ENCODE data around the gene GPRC5C. TPM values are rescaled to one million over a fixed set of nuclear protein-coding genes. Genes with fewer than 3 reads are reported as not detected.

The GPRC5C gene
- total RNA-seq, 1 donor from 2014 or later = 93.3 TPM

DNA sequence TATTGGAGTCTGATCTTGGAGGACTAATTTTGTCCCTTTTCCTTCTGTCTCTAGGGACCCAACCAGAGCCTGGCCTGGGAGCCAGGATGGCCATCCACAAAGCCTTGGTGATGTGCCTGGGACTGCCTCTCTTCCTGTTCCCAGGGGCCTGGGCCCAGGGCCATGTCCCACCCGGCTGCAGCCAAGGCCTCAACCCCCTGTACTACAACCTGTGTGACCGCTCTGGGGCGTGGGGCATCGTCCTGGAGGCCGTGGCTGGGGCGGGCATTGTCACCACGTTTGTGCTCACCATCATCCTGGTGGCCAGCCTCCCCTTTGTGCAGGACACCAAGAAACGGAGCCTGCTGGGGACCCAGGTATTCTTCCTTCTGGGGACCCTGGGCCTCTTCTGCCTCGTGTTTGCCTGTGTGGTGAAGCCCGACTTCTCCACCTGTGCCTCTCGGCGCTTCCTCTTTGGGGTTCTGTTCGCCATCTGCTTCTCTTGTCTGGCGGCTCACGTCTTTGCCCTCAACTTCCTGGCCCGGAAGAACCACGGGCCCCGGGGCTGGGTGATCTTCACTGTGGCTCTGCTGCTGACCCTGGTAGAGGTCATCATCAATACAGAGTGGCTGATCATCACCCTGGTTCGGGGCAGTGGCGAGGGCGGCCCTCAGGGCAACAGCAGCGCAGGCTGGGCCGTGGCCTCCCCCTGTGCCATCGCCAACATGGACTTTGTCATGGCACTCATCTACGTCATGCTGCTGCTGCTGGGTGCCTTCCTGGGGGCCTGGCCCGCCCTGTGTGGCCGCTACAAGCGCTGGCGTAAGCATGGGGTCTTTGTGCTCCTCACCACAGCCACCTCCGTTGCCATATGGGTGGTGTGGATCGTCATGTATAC, 8.0 kb downstream of the GPRC5C start:
- H3K27me3 Mint-ChIP-seq (ENCODE audit: unreplicated experiment) = peaks cover 4% of the 10 kb centered on the region
- H3K27ac Mint-ChIP-seq (ENCODE audit: unreplicated experiment) = no peak overlapping the region
- no peak for DNase-seq
- H3K36me3 Mint-ChIP-seq (ENCODE audit: unreplicated experiment) = no peaks in the 10 kb centered on the region
- TF ChIP-seq, protein P1, sequence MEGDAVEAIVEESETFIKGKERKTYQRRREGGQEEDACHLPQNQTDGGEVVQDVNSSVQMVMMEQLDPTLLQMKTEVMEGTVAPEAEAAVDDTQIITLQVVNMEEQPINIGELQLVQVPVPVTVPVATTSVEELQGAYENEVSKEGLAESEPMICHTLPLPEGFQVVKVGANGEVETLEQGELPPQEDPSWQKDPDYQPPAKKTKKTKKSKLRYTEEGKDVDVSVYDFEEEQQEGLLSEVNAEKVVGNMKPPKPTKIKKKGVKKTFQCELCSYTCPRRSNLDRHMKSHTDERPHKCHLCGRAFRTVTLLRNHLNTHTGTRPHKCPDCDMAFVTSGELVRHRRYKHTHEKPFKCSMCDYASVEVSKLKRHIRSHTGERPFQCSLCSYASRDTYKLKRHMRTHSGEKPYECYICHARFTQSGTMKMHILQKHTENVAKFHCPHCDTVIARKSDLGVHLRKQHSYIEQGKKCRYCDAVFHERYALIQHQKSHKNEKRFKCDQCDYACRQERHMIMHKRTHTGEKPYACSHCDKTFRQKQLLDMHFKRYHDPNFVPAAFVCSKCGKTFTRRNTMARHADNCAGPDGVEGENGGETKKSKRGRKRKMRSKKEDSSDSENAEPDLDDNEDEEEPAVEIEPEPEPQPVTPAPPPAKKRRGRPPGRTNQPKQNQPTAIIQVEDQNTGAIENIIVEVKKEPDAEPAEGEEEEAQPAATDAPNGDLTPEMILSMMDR (IDR thresholded peaks at IDR 0.05; ENCODE audit: partially characterized antibody, unreplicated experiment) = no peak
- H3K4me3 Mint-ChIP-seq (ENCODE audit: unreplicated experiment) = no peak overlapping the region
- peaks cover 22% of the 10 kb centered on the region for H3K4me1 Mint-ChIP-seq (ENCODE audit: low read depth, unreplicated experiment)
- peaks cover 2% of the 10 kb centered on the region for H3K9me3 Mint-ChIP-seq (ENCODE audit: unreplicated experiment)

DNA sequence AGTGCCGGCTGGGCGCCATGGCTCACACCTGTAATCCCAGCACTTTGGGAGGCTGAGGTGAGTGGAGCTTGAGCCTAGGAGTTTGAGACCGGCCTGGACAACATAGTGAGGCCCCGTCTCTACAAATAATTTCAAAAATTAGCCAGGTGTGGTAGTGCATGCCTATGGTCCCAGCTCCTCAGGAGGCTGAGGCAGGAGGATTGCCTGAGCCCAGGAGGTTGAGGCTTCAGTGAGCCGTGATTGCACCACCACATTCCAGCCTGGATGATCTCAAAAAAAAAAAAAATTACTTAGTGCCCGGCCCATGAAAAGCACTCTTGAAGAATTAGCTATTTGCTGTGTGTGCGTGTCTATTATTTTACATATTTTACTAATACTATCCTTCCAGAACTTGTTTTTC, 9.6 kb downstream of the GPRC5C start:
- peaks cover 14% of the 10 kb centered on the region for H3K4me1 Mint-ChIP-seq (ENCODE audit: low read depth, unreplicated experiment)
- peaks cover 2% of the 10 kb centered on the region for H3K9me3 Mint-ChIP-seq (ENCODE audit: unreplicated experiment)
- no peak overlapping the region for H3K27ac Mint-ChIP-seq (ENCODE audit: unreplicated experiment)
- peaks cover 5% of the 10 kb centered on the region for H3K27me3 Mint-ChIP-seq (ENCODE audit: unreplicated experiment)
- H3K4me3 Mint-ChIP-seq (ENCODE audit: unreplicated experiment) = no peak overlapping the region
- H3K36me3 Mint-ChIP-seq (ENCODE audit: unreplicated experiment) = no peaks in the 10 kb centered on the region
- TF ChIP-seq, protein P1 (IDR thresholded peaks at IDR 0.05; ENCODE audit: partially characterized antibody, unreplicated experiment) = no peak
- no peak for DNase-seq

DNA sequence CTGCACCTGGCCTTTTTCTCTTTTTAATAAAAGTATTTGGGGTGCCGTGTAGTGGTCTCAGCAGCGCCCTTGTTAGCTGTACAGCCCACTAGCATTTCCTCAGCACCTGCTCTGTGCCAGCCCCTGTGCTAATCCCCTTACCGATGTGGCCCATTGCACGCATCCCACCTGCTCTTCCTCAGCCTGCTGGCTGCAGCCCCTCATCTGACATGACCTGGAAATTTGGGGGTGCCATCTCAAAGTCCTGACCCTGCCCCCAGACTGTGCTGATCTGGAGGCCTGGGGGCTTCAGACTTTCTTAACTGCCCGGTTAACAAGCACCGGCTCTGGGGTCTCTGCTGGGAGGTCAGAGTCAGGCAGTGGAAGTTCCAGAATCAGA, 10.4 kb downstream of the GPRC5C start:
- Mint-ChIP-seq H3K4me1 (ENCODE audit: low read depth, unreplicated experiment) (peaks cover 11% of the 10 kb centered on the region), H3K4me3 (ENCODE audit: unreplicated experiment) (no peak overlapping the region), H3K27ac (ENCODE audit: unreplicated experiment) (peak overlapping the region; percentile 59), H3K27me3 (ENCODE audit: unreplicated experiment) (peaks cover 5% of the 10 kb centered on the region), H3K9me3 (ENCODE audit: unreplicated experiment) (no peaks in the 10 kb centered on the region), H3K36me3 (ENCODE audit: unreplicated experiment) (no peaks in the 10 kb centered on the region)
- no peak for DNase-seq
- TF ChIP-seq, protein P1 (IDR thresholded peaks at IDR 0.05; ENCODE audit: partially characterized antibody, unreplicated experiment) = no peak

DNA sequence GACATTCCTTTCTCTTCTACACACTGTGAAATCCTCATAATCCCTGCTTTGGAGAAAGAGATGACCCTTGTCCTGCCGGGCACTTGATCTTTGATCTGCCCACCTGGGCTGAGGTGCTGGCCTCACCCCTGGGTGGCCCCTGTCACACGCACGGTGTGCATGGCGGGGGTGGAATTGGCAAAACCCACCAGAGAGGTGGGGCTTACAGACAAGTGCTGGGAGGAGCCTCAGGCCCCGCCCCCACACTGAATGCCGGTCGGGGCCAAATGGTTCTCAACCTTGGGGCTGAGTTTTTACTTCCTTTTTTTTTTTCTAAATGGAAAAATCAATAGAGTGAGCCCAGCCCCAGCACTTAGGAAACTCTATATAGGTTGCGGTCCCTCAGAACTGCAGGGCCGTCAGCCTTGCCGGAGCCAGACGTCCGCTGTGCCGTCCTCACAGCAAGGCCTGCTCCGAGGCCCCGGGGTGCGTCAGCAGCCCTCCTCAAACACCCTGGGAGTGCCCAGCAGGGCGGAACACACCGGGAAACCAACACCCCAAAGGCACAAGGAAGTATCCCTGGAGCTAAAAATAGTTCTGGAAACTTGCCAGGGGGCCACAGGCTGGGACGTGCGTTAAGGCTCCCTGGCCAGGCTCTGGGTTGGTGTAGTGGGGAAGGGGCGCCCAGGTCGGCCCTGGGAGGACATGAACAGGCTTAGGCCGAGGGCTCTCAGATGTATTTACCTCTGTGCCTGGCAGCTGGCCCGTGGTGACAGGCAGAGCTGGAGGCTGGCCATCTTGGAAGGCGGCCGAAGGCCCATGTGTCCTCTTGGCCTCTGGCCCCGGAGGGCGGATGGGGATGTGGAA, 11.0 kb downstream of the GPRC5C start:
- no peak overlapping the region for H3K4me3 Mint-ChIP-seq (ENCODE audit: unreplicated experiment)
- TF ChIP-seq, protein P1 (IDR thresholded peaks at IDR 0.05; ENCODE audit: partially characterized antibody, unreplicated experiment) = no peak
- H3K4me1 Mint-ChIP-seq (ENCODE audit: low read depth, unreplicated experiment) = peaks cover 13% of the 10 kb centered on the region
- H3K27ac Mint-ChIP-seq (ENCODE audit: unreplicated experiment) = peak overlapping the region; percentile 78
- peaks cover 2% of the 10 kb centered on the region for H3K9me3 Mint-ChIP-seq (ENCODE audit: unreplicated experiment)
- DNase-seq = peak; percentile 69
- H3K36me3 Mint-ChIP-seq (ENCODE audit: unreplicated experiment) = no peaks in the 10 kb centered on the region
- H3K27me3 Mint-ChIP-seq (ENCODE audit: unreplicated experiment) = peaks cover 5% of the 10 kb centered on the region

Measured in glutamatergic neuron (in vitro differentiated cells).